ENCODE data around the gene ZSCAN29. TPM values are rescaled to one million over a fixed set of nuclear protein-coding genes. Genes with fewer than 3 reads are reported as not detected.

ZSCAN29 gene
- total RNA-seq, 2 donors from 2014 or later = 30.4 to 37.4 TPM

GRCh38 chr15:43325039-43325684 lies 45.7 kb downstream of the ZSCAN29 start:
- H3K27ac Mint-ChIP-seq = no peak overlapping the region
- peaks cover 16 to 21% of the 10 kb centered on the region in 2 donors for H3K4me1 Mint-ChIP-seq (ENCODE audit: low read depth in 2 of 2)
- ATAC-seq (peak in 1 of 2 donors; percentile 28), DNase-seq (ENCODE audit: low spot score) (no peak)
- no peaks in the 10 kb centered on the region for H3K9me3 Mint-ChIP-seq
- peaks cover 0 to 6% of the 10 kb centered on the region in 2 donors for H3K27me3 Mint-ChIP-seq
- H3K4me3 Mint-ChIP-seq = no peak overlapping the region
- no peaks in the 10 kb centered on the region for H3K36me3 Mint-ChIP-seq

GRCh38 chr15:43318990-43319771 lies 51.7 kb downstream of the ZSCAN29 start:
- H3K9me3 Mint-ChIP-seq = no peaks in the 10 kb centered on the region
- ATAC-seq = no peak
- H3K4me3 Mint-ChIP-seq = no peak overlapping the region
- H3K36me3 Mint-ChIP-seq = no peaks in the 10 kb centered on the region
- H3K27ac Mint-ChIP-seq = no peak overlapping the region
- no peaks in the 10 kb centered on the region for H3K4me1 Mint-ChIP-seq (ENCODE audit: low read depth in 2 of 2)
- H3K27me3 Mint-ChIP-seq = peaks cover 0 to 12% of the 10 kb centered on the region in 2 donors
- DNase-seq (ENCODE audit: low spot score) = no peak

GRCh38 chr15:43317566-43318184 lies 53.2 kb downstream of the ZSCAN29 start:
- Mint-ChIP-seq H3K4me1 (ENCODE audit: low read depth in 2 of 2) (no peaks in the 10 kb centered on the region), H3K27me3 (peaks cover 4 to 15% of the 10 kb centered on the region in 2 donors), H3K36me3 (no peaks in the 10 kb centered on the region), H3K4me3 (no peak overlapping the region), H3K9me3 (no peaks in the 10 kb centered on the region), H3K27ac (no peak overlapping the region)
- ATAC-seq (no peak), DNase-seq (ENCODE audit: low spot score) (no peak)

- Mint-ChIP-seq H3K27me3 (peaks cover 8 to 16% of the 10 kb centered on the region in 2 donors), H3K4me1 (ENCODE audit: low read depth in 2 of 2) (no peaks in the 10 kb centered on the region)
- no peak for DNase-seq (ENCODE audit: low spot score)
Observed at GRCh38 chr15:43316971-43317346, 53.9 kb downstream of the ZSCAN29 start.

GRCh38 chr15:43316016-43316970 lies 54.5 kb downstream of the ZSCAN29 start:
- Mint-ChIP-seq H3K4me3 (no peak overlapping the region), H3K9me3 (no peaks in the 10 kb centered on the region), H3K27me3 (peaks cover 14 to 16% of the 10 kb centered on the region in 2 donors), H3K36me3 (no peaks in the 10 kb centered on the region), H3K27ac (no peak overlapping the region), H3K4me1 (ENCODE audit: low read depth in 2 of 2) (no peaks in the 10 kb centered on the region)
- ATAC-seq = no peak
- DNase-seq (ENCODE audit: low spot score) = no peak

More at GRCh38 chr15:43316971-43317346, 53.9 kb downstream of the ZSCAN29 start:
- no peak for ATAC-seq
- H3K36me3 Mint-ChIP-seq = no peaks in the 10 kb centered on the region
- no peak overlapping the region for H3K4me3 Mint-ChIP-seq
- H3K27ac Mint-ChIP-seq = no peak overlapping the region
- H3K9me3 Mint-ChIP-seq = no peaks in the 10 kb centered on the region

- Mint-ChIP-seq H3K36me3 (no peaks in the 10 kb centered on the region), H3K4me3 (no peak overlapping the region), H3K9me3 (no peaks in the 10 kb centered on the region), H3K27me3 (peaks cover 27 to 30% of the 10 kb centered on the region in 2 donors), H3K4me1 (ENCODE audit: low read depth in 2 of 2) (no peaks in the 10 kb centered on the region), H3K27ac (no peak overlapping the region)
- ATAC-seq = no peak
- DNase-seq (ENCODE audit: low spot score) = no peak
Observed at GRCh38 chr15:43314171-43314570, 56.7 kb downstream of the ZSCAN29 start.

- Mint-ChIP-seq H3K4me3 (no peak overlapping the region), H3K27ac (no peak overlapping the region), H3K36me3 (no peaks in the 10 kb centered on the region), H3K27me3 (peaks cover 36 to 43% of the 10 kb centered on the region in 2 donors), H3K9me3 (no peaks in the 10 kb centered on the region), H3K4me1 (ENCODE audit: low read depth in 2 of 2) (peaks cover 0 to 3% of the 10 kb centered on the region in 2 donors)
- DNase-seq (ENCODE audit: low spot score) (no peak), ATAC-seq (no peak)
Observed at GRCh38 chr15:43312378-43312777, 58.5 kb downstream of the ZSCAN29 start.

Other genes with a start within 250 kb of the ZSCAN29 start
- 10 to 100 TPM; 25.5 to 40.3 TPM for gene TMEM62, start 237.5 kb downstream of the ZSCAN29 start, total RNA-seq
- 100 to 1,000 TPM in 1 of 2 donors, 10 to 100 TPM in 1; 45.7 to 103 TPM for gene CCNDBP1, start 185.6 kb downstream of the ZSCAN29 start, total RNA-seq
- not detected for gene EPB42, start 150.0 kb downstream of the ZSCAN29 start, total RNA-seq
- gene TGM5, start 104.1 kb downstream of the ZSCAN29 start, total RNA-seq = 1 to 10 TPM in 1 of 2 donors, under 1 TPM in 1; 0.95 to 2.0 TPM
- not detected for gene TGM7, start 68.8 kb downstream of the ZSCAN29 start, total RNA-seq
- gene LCMT2, start 40.5 kb downstream of the ZSCAN29 start, total RNA-seq = 10 to 100 TPM; 11.8 to 12.6 TPM
- 10 to 100 TPM; 24.3 to 61.1 TPM for gene TUBGCP4, start 58 bp upstream of the ZSCAN29 start, total RNA-seq
- gene TP53BP1, start 122.1 kb upstream of the ZSCAN29 start, total RNA-seq = 10 to 100 TPM; 27.8 to 46.7 TPM
- gene MAP1A, start 146.6 kb upstream of the ZSCAN29 start, total RNA-seq = 1 to 10 TPM in 1 of 2 donors, under 1 TPM in 1; 0.24 to 1.2 TPM
- 10 to 100 TPM; 61.1 to 88.8 TPM for gene PPIP5K1, start 219.2 kb upstream of the ZSCAN29 start, total RNA-seq
- not detected for gene CKMT1B, start 223.0 kb upstream of the ZSCAN29 start, total RNA-seq
- gene STRC, start 247.8 kb upstream of the ZSCAN29 start, total RNA-seq = under 1 TPM; 0.50 to 0.86 TPM

All from natural killer cell treated with Interleukin-12 subunit alpha and Interleukin-12 subunit beta and Interleukin-15 and Interleukin-18, amount 100 ng/mL, for 72 hours (primary cell).